ENCODE data around the gene JAK2.

JAK2 gene

GRCh38 chr9:5140151-5140550, 155.1 kb downstream of the JAK2 start:
- DNase-seq (ENCODE audit: low read depth, low spot score), result no peak

GRCh38 chr9:5144217-5144616, 159.1 kb downstream of the JAK2 start:
- no peak for DNase-seq (ENCODE audit: low read depth, low spot score)

- DNase-seq (ENCODE audit: low read depth, low spot score), result no peak
Measured at GRCh38 chr9:5146241-5146640, 161.2 kb downstream of the JAK2 start.
